H9 (cell line): ENCODE results near the gene ZBTB20. TPM values are rescaled to one million over a fixed set of nuclear protein-coding genes. Genes with fewer than 3 reads are reported as not detected.

Experiments used
- DNase-seq: peaks from one replicate; pipeline ENCODE4 v3.0.0-alpha.2; 2017
- H2AFZ ChIP-seq: one replicate; pipeline ENCODE4 v1.6.1; 2013; ENCODE audit warnings: mild to moderate bottlenecking, low read length, control low read depth, moderate library complexity
- H2AK5ac ChIP-seq: 2 replicates; pipeline ENCODE4 v1.6.1; 2013; ENCODE audit warnings: low read length, control low read depth, mixed read lengths; ENCODE audit not compliant: insufficient read length
- H2BK120ac ChIP-seq: one replicate; pipeline ENCODE4 v1.6.1; 2013; ENCODE audit warnings: low read depth, mild to moderate bottlenecking, low read length, control low read depth, inconsistent platforms; ENCODE audit not compliant: poor library complexity, severe bottlenecking
- H2BK12ac ChIP-seq: 2 replicates; pipeline ENCODE4 v1.6.1; 2013; ENCODE audit warnings: low read length, control low read depth, mixed read lengths, low read depth; ENCODE audit not compliant: insufficient read length
- H2BK15ac ChIP-seq: 2 replicates; pipeline ENCODE4 v1.6.1; 2013; ENCODE audit warnings: low read depth, low read length, control low read depth
- H2BK20ac ChIP-seq: one replicate; pipeline ENCODE4 v1.6.1; 2013; ENCODE audit warnings: low read depth, mild to moderate bottlenecking, low read length, control low read depth, inconsistent platforms; ENCODE audit not compliant: poor library complexity, severe bottlenecking
- H2BK5ac ChIP-seq: 2 replicates; pipeline ENCODE4 v1.6.1; 2013; ENCODE audit warnings: low read length, control low read depth, mixed read lengths; ENCODE audit not compliant: insufficient read length
- H3K14ac ChIP-seq: 2 replicates; pipeline ENCODE4 v1.6.1; 2013; ENCODE audit warnings: low read length, control low read depth; ENCODE audit not compliant: insufficient read depth
- H3K18ac ChIP-seq: 2 replicates; pipeline ENCODE4 v1.6.1; 2013; ENCODE audit warnings: low read depth, mild to moderate bottlenecking, mixed read lengths, low read length, control low read depth; ENCODE audit not compliant: insufficient read length
- H3K23ac ChIP-seq: 2 replicates; pipeline ENCODE4 v1.6.1; 2013; ENCODE audit warnings: low read length, control low read depth, mixed read lengths, low read depth; ENCODE audit not compliant: insufficient read length
- H3K23me2 ChIP-seq: 2 replicates; pipeline ENCODE4 v1.6.1; 2013; ENCODE audit warnings: low read depth, mild to moderate bottlenecking, mixed read lengths, low read length, control low read depth; ENCODE audit not compliant: insufficient read length, poor library complexity, severe bottlenecking
- H3K27ac ChIP-seq: 2 replicates; pipeline ENCODE4 v1.5.1; 2013; ENCODE audit warnings: low read length, control low read depth, mixed read lengths, low read depth; ENCODE audit not compliant: insufficient read length
- H3K27me3 ChIP-seq: 2 replicates; pipeline ENCODE4 v1.6.1; 2013; ENCODE audit warnings: low read length, control low read depth, inconsistent platforms; ENCODE audit not compliant: insufficient read depth
- H3K4ac ChIP-seq: 2 replicates; pipeline ENCODE4 v1.6.1; 2013; ENCODE audit warnings: low read depth, mild to moderate bottlenecking, control low read depth, inconsistent platforms, low read length, moderate library complexity
- H3K4me1 ChIP-seq: 2 replicates; pipeline ENCODE4 v1.6.1; 2013; ENCODE audit warnings: low read length, control low read depth, inconsistent platforms; ENCODE audit not compliant: insufficient read depth
- H3K4me2 ChIP-seq: 2 replicates; pipeline ENCODE4 v1.6.1; 2013; ENCODE audit warnings: low read length, control low read depth, mixed read lengths; ENCODE audit not compliant: insufficient read length, insufficient read depth
- H3K56ac ChIP-seq: 2 replicates; pipeline ENCODE4 v1.6.1; 2013; ENCODE audit warnings: low read depth, mild to moderate bottlenecking, mixed read lengths, low read length, control low read depth; ENCODE audit not compliant: insufficient read length
- H3K79me1 ChIP-seq: 2 replicates; pipeline ENCODE4 v1.6.1; 2013; ENCODE audit warnings: low read depth, mild to moderate bottlenecking, moderate library complexity, low read length, control low read depth, inconsistent platforms; ENCODE audit not compliant: insufficient read depth, poor library complexity, severe bottlenecking
- H3K79me2 ChIP-seq: 2 replicates; pipeline ENCODE4 v1.6.1; 2013; ENCODE audit warnings: low read length, control low read depth, inconsistent platforms; ENCODE audit not compliant: insufficient read depth
- H3K9ac ChIP-seq: 2 replicates; pipeline ENCODE4 v1.6.1; 2013; ENCODE audit warnings: low read length, control low read depth, mixed read lengths; ENCODE audit not compliant: insufficient read length; ENCODE audit errors: extremely low read depth
- H3K9me3 ChIP-seq: one replicate; pipeline ENCODE4 v1.6.1; 2013; ENCODE audit warnings: low read depth, low read length, inconsistent platforms; ENCODE audit not compliant: control insufficient read depth
- H3T11ph ChIP-seq: one replicate; pipeline ENCODE4 v1.6.1; 2013; ENCODE audit warnings: mild to moderate bottlenecking, low read length, control low read depth, inconsistent platforms
- H4K20me1 ChIP-seq: one replicate; pipeline ENCODE4 v1.6.1; 2013; ENCODE audit not compliant: control insufficient read depth, insufficient read length, insufficient read depth
- H4K5ac ChIP-seq: 2 replicates; pipeline ENCODE4 v1.6.1; 2013; ENCODE audit warnings: low read depth, mild to moderate bottlenecking, mixed read lengths, low read length, control low read depth; ENCODE audit not compliant: insufficient read length
- H4K8ac ChIP-seq: replicated peaks from 2 replicates; pipeline ENCODE4 v1.6.1; 2013; ENCODE audit warnings: low read length, control low read depth, mixed read lengths, low read depth; ENCODE audit not compliant: insufficient read length
- H4K91ac ChIP-seq: 2 replicates; pipeline ENCODE4 v1.6.1; 2013; ENCODE audit warnings: low read depth, mild to moderate bottlenecking, moderate library complexity, mixed read lengths, low read length, control low read depth; ENCODE audit not compliant: insufficient read length
- H3K27ac Mint-ChIP-seq, 3 experiments: 2 replicates in 2 of 3; 3 replicates in 1 of 3; pipeline ENCODE4 v1.8.0; 2020 to 2021; ENCODE audit warnings: mixed read lengths in 3 of 3, mild to moderate bottlenecking in 1 of 3, moderate library complexity in 1 of 3
- H3K27me3 Mint-ChIP-seq: 2 replicates; pipeline ENCODE4 v1.8.0; 2021; ENCODE audit warnings: low read depth, mild to moderate bottlenecking, moderate library complexity, mixed read lengths
- H3K36me3 Mint-ChIP-seq, 3 experiments: 2 replicates in 2 of 3; 3 replicates in 1 of 3; pipeline ENCODE4 v1.8.0; 2020 to 2021; ENCODE audit warnings: low read depth in 3 of 3, mixed read lengths in 3 of 3; ENCODE audit not compliant: insufficient read depth in 1 of 3
- H3K4me1 Mint-ChIP-seq, 2 experiments: 2 replicates each; pipeline ENCODE4 v1.8.0; 2020; ENCODE audit warnings: mixed read lengths in 2 of 2
- H3K4me3 Mint-ChIP-seq, 2 experiments: 2 replicates in 1 of 2; 3 replicates in 1 of 2; pipeline ENCODE4 v1.8.0; 2020 to 2021; ENCODE audit warnings: mild to moderate bottlenecking in 2 of 2, mixed read lengths in 2 of 2, moderate library complexity in 1 of 2
- H3K9me3 Mint-ChIP-seq, 2 experiments: 2 replicates in 1 of 2; 3 replicates in 1 of 2; pipeline ENCODE4 v1.8.0; 2020; ENCODE audit warnings: mild to moderate bottlenecking in 2 of 2, mixed read lengths in 2 of 2, moderate library complexity in 1 of 2
- CTCF ChIP-seq: fragments of 200-600 bp; sonication (generic); conservative IDR thresholded peaks from 3 replicates; pipeline ENCODE4 v1.8.0; 2021; ENCODE audit warnings: antibody characterized with exemption, mild to moderate bottlenecking
- WGBS: extraction: QIAGEN DNeasy Blood & Tissue Kit; methylation state at CpG from one replicate; pipeline ENCODE4 v1.1.7; 2013; ENCODE audit warnings: missing lambda C conversion rate, low lambda C conversion rate, mixed read lengths; ENCODE audit not compliant: insufficient read length; ENCODE audit errors: extremely low coverage; 5-methylcytosine and 5-hydroxymethylcytosine counted together
- total RNA-seq: library from RNA; stranded (reverse); gene quantifications from 2 replicates; pipeline ENCODE4 v1.2.1, GENCODE V29; 2021

ZBTB20 gene
- total RNA-seq, 1 experiment from 2014 or later = 0.70 TPM

GRCh38 chr3:115169808-115170207 lies 22.7 kb upstream of the ZBTB20 start:
- 100% methylated on average over 1 of the region's 2 CpGs for WGBS
- H2BK20ac ChIP-seq = no peak overlapping the region
- Mint-ChIP-seq H3K4me3 (no peak overlapping the region), H3K27me3 (no peaks in the 10 kb centered on the region), H3K27ac (no peak overlapping the region), H3K4me1 (no peaks in the 10 kb centered on the region), H3K9me3 (no peaks in the 10 kb centered on the region; a peak in 1 of 5 replicates), H3K36me3 (no peaks in the 10 kb centered on the region)
- H3T11ph ChIP-seq = no peak overlapping the region
- no peaks in the 10 kb centered on the region for H3K4me1 ChIP-seq
- H2BK15ac ChIP-seq = no peak overlapping the region
- H3K56ac ChIP-seq = no peak overlapping the region
- H3K9ac ChIP-seq = no peak overlapping the region
- TF ChIP-seq CTCF = no peak; the same call in 2 of the 3 replicates
- no peaks in the 10 kb centered on the region for H3K9me3 ChIP-seq
- H3K23ac ChIP-seq = no peak overlapping the region
- H2AK5ac ChIP-seq = no peak overlapping the region
- H3K18ac ChIP-seq = no peak overlapping the region
- no peaks in the 10 kb centered on the region for H4K20me1 ChIP-seq
- H2BK12ac ChIP-seq = no peak overlapping the region
- no peak overlapping the region for H3K4me2 ChIP-seq
- H4K91ac ChIP-seq = no peak overlapping the region
- no peak overlapping the region for H4K5ac ChIP-seq
- H3K4ac ChIP-seq = no peak overlapping the region
- no peak overlapping the region for H2BK120ac ChIP-seq
- H4K8ac ChIP-seq = no peak overlapping the region
- no peaks in the 10 kb centered on the region for H3K27me3 ChIP-seq
- no peak overlapping the region for H3K27ac ChIP-seq
- H2BK5ac ChIP-seq = no peak overlapping the region
- no peak for DNase-seq
- H3K23me2 ChIP-seq = no peaks in the 10 kb centered on the region
- no peaks in the 10 kb centered on the region for H3K79me2 ChIP-seq
- H2AFZ ChIP-seq = no peak overlapping the region
- no peak overlapping the region for H3K14ac ChIP-seq
- H3K79me1 ChIP-seq = no peaks in the 10 kb centered on the region
